ENCODE results near the gene TAF4B.
"Not testable (repeated sequence)": the region's sequence is repeated elsewhere in the genome, so short reads cannot be mapped to it uniquely, and the experiment has no call there.

TAF4B gene

DNA sequence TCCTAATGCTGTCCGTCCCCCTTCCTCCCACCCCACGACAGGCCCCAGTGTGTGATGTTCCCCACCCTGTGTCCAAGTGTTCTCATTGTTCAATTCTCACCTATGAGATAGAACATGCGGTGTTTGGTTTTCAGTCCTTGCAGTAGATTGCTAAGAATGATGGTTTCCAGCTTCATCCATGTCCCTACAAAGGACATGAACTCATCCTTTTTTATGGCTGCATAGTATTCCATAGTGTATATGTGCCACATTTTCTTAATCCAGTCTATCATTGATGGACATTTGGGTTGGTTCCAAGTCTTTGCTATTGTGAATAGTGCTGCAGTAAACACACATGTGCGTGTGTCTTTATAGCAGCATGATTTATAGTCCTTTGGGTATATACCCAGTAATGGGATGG, 12.5 kb downstream of the TAF4B start:
- H3K4me1 ChIP-seq (ENCODE audit: control insufficient read depth in 1 of 2, insufficient read depth in 2 of 2, low read length in 2 of 2): not testable (repeated sequence)

GRCh38 chr18:26242392-26242791, 16.1 kb downstream of the TAF4B start:
- not testable (repeated sequence) for H3K27ac ChIP-seq (ENCODE audit: low read length); H3K36me3 ChIP-seq (ENCODE audit: control insufficient read depth in 1 of 2, insufficient read depth in 2 of 2, low read length in 2 of 2); H3K4me3 ChIP-seq (ENCODE audit: low read depth in 1 of 2, low read length in 2 of 2); H3K27me3 ChIP-seq (ENCODE audit: low read depth, low read length); H3K4me1 ChIP-seq (ENCODE audit: control insufficient read depth in 1 of 2, insufficient read depth in 2 of 2, low read length in 2 of 2)
- H3K9me3 ChIP-seq (ENCODE audit: control insufficient read depth in 1 of 2, low read length in 2 of 2): peaks cover 0 to 15% of the 10 kb centered on the region in 2 donors

More for the DNA sequence above, 12.5 kb downstream of the TAF4B start:
- H3K9me3 ChIP-seq (ENCODE audit: control insufficient read depth in 1 of 2, low read length in 2 of 2); H3K27ac ChIP-seq (ENCODE audit: low read length); H3K36me3 ChIP-seq (ENCODE audit: control insufficient read depth in 1 of 2, insufficient read depth in 2 of 2, low read length in 2 of 2); H3K4me3 ChIP-seq (ENCODE audit: low read depth in 1 of 2, low read length in 2 of 2); H3K27me3 ChIP-seq (ENCODE audit: low read depth, low read length): not testable (repeated sequence)

DNA sequence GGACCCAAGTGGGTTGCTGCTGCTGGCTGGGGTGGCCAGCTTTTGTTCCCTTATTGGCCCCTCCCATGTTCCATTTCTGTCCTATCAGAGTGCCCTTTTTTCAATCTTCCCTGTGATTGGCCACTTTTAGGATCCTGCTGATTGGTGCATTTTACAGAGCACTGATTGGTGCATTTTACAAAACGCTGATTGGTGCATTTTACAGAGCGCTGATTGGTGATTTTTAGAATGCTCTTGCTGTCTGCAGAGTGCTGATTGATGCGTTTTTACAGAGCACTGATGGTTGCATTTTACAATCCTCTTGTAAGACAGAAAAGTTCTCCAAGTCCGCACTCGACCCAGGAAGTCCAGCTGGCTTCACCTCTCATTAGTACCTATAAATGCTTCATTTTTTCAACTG, 19.2 kb downstream of the TAF4B start:
- not testable (repeated sequence) for H3K4me3 ChIP-seq (ENCODE audit: low read depth in 1 of 2, low read length in 2 of 2); H3K27ac ChIP-seq (ENCODE audit: low read length); H3K27me3 ChIP-seq (ENCODE audit: low read depth, low read length); H3K4me1 ChIP-seq (ENCODE audit: control insufficient read depth in 1 of 2, insufficient read depth in 2 of 2, low read length in 2 of 2); H3K36me3 ChIP-seq (ENCODE audit: control insufficient read depth in 1 of 2, insufficient read depth in 2 of 2, low read length in 2 of 2)
- H3K9me3 ChIP-seq (ENCODE audit: control insufficient read depth in 1 of 2, low read length in 2 of 2): peaks cover 0 to 15% of the 10 kb centered on the region in 2 donors

DNA sequence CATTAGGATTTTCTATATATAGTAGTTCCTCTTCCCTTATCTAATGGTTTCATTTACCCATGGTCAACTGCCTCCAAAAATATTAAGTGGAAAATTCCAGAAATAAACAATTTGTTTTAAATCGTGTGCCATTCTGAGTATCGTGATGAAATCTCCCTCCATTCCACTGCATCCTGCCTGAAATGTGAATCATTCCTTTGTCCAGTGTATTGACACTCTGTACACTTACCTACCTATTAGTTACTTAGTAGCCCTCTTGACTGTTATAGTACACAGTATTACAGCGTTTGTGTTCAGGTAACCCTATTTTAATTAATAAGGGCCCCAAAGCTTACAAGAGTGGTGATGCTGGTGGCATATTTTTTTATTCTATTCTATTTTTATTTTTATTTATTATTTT, 26.2 kb downstream of the TAF4B start:
- Histone ChIP-seq H3K36me3 (ENCODE audit: control insufficient read depth in 1 of 2, insufficient read depth in 2 of 2, low read length in 2 of 2) (no peaks in the 10 kb centered on the region), H3K27me3 (ENCODE audit: low read depth, low read length) (no peaks in the 10 kb centered on the region), H3K27ac (ENCODE audit: low read length) (no peak overlapping the region), H3K4me1 (ENCODE audit: control insufficient read depth in 1 of 2, insufficient read depth in 2 of 2, low read length in 2 of 2) (no peaks in the 10 kb centered on the region), H3K9me3 (ENCODE audit: control insufficient read depth in 1 of 2, low read length in 2 of 2) (no peaks in the 10 kb centered on the region), H3K4me3 (ENCODE audit: low read depth in 1 of 2, low read length in 2 of 2) (no peak overlapping the region)

- not testable (repeated sequence) for H3K36me3 ChIP-seq (ENCODE audit: control insufficient read depth in 1 of 2, insufficient read depth in 2 of 2, low read length in 2 of 2); H3K9me3 ChIP-seq (ENCODE audit: control insufficient read depth in 1 of 2, low read length in 2 of 2); H3K4me3 ChIP-seq (ENCODE audit: low read depth in 1 of 2, low read length in 2 of 2); H3K4me1 ChIP-seq (ENCODE audit: control insufficient read depth in 1 of 2, insufficient read depth in 2 of 2, low read length in 2 of 2); H3K27me3 ChIP-seq (ENCODE audit: low read depth, low read length); H3K27ac ChIP-seq (ENCODE audit: low read length)
Observed at GRCh38 chr18:26254808-26255207, 28.6 kb downstream of the TAF4B start.

GRCh38 chr18:26255695-26256622, 29.7 kb downstream of the TAF4B start:
- no peaks in the 10 kb centered on the region for H3K36me3 ChIP-seq (ENCODE audit: control insufficient read depth in 1 of 2, insufficient read depth in 2 of 2, low read length in 2 of 2)
- H3K4me3 ChIP-seq (ENCODE audit: low read depth in 1 of 2, low read length in 2 of 2): no peak overlapping the region
- H3K27ac ChIP-seq (ENCODE audit: low read length): no peak overlapping the region

GRCh38 chr18:26258711-26259110, 32.5 kb downstream of the TAF4B start:
- H3K4me1 ChIP-seq (ENCODE audit: control insufficient read depth in 1 of 2, insufficient read depth in 2 of 2, low read length in 2 of 2): no peaks in the 10 kb centered on the region
- H3K36me3 ChIP-seq (ENCODE audit: control insufficient read depth in 1 of 2, insufficient read depth in 2 of 2, low read length in 2 of 2): no peaks in the 10 kb centered on the region
- H3K4me3 ChIP-seq (ENCODE audit: low read depth in 1 of 2, low read length in 2 of 2): no peak overlapping the region
- H3K27ac ChIP-seq (ENCODE audit: low read length): no peak overlapping the region
- H3K9me3 ChIP-seq (ENCODE audit: control insufficient read depth in 1 of 2, low read length in 2 of 2): no peaks in the 10 kb centered on the region
- no peaks in the 10 kb centered on the region for H3K27me3 ChIP-seq (ENCODE audit: low read depth, low read length)

More at GRCh38 chr18:26255695-26256622, 29.7 kb downstream of the TAF4B start:
- Histone ChIP-seq H3K4me1 (ENCODE audit: control insufficient read depth in 1 of 2, insufficient read depth in 2 of 2, low read length in 2 of 2) (no peaks in the 10 kb centered on the region), H3K9me3 (ENCODE audit: control insufficient read depth in 1 of 2, low read length in 2 of 2) (no peaks in the 10 kb centered on the region), H3K27me3 (ENCODE audit: low read depth, low read length) (no peaks in the 10 kb centered on the region)

DNA sequence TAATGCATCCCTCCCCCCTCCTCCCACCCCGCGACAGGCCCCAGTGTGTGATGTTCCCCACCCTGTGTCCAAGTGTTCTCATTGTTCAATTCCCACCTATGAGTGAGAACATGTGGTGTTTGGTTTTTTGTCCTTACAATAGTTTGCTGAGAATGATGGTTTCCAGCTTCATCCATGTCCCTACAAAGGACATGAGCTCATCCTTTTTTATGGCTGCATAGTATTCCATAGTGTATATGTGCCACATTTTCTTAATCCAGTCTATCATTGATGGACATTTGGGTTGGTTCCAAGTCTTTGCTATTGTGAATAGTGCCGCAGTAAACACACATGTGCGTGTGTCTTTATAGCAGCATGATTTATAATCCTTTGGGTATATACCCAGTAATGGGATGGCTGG, 33.2 kb downstream of the TAF4B start:
- not testable (repeated sequence) for H3K27me3 ChIP-seq (ENCODE audit: low read depth, low read length); H3K27ac ChIP-seq (ENCODE audit: low read length); H3K4me1 ChIP-seq (ENCODE audit: control insufficient read depth in 1 of 2, insufficient read depth in 2 of 2, low read length in 2 of 2); H3K9me3 ChIP-seq (ENCODE audit: control insufficient read depth in 1 of 2, low read length in 2 of 2); H3K4me3 ChIP-seq (ENCODE audit: low read depth in 1 of 2, low read length in 2 of 2); H3K36me3 ChIP-seq (ENCODE audit: control insufficient read depth in 1 of 2, insufficient read depth in 2 of 2, low read length in 2 of 2)

DNA sequence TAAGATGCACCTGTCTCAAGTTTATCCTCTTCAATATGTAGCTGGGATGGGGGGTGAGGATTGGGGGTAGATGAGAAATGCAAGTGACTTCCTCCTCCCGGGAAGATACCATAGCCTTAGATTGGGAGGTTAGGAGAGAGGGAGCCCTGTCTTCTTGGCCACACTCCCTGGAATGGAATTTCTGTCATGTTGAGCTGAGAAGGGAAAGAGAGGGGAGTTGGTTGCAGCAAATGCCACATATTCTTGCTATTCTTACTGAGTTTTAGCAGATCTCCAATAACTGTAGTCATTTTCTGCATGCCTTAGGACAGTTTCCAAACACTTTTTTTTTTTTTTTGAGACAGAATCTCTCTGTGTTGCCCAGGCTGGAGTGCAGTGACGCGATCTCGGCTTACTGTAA, 35.9 kb downstream of the TAF4B start:
- Histone ChIP-seq H3K4me1 (ENCODE audit: control insufficient read depth in 1 of 2, insufficient read depth in 2 of 2, low read length in 2 of 2) (no peaks in the 10 kb centered on the region), H3K4me3 (ENCODE audit: low read depth in 1 of 2, low read length in 2 of 2) (no peak overlapping the region), H3K27ac (ENCODE audit: low read length) (no peak overlapping the region), H3K36me3 (ENCODE audit: control insufficient read depth in 1 of 2, insufficient read depth in 2 of 2, low read length in 2 of 2) (no peaks in the 10 kb centered on the region), H3K9me3 (ENCODE audit: control insufficient read depth in 1 of 2, low read length in 2 of 2) (no peaks in the 10 kb centered on the region), H3K27me3 (ENCODE audit: low read depth, low read length) (no peaks in the 10 kb centered on the region)

- Histone ChIP-seq H3K27me3 (ENCODE audit: low read depth, low read length) (no peaks in the 10 kb centered on the region), H3K4me3 (ENCODE audit: low read depth in 1 of 2, low read length in 2 of 2) (no peak overlapping the region), H3K9me3 (ENCODE audit: control insufficient read depth in 1 of 2, low read length in 2 of 2) (no peaks in the 10 kb centered on the region), H3K4me1 (ENCODE audit: control insufficient read depth in 1 of 2, insufficient read depth in 2 of 2, low read length in 2 of 2) (no peaks in the 10 kb centered on the region), H3K27ac (ENCODE audit: low read length) (no peak overlapping the region), H3K36me3 (ENCODE audit: control insufficient read depth in 1 of 2, insufficient read depth in 2 of 2, low read length in 2 of 2) (peaks cover 0 to 8% of the 10 kb centered on the region in 2 donors)
Observed at GRCh38 chr18:26267357-26267930, 41.2 kb downstream of the TAF4B start.

DNA sequence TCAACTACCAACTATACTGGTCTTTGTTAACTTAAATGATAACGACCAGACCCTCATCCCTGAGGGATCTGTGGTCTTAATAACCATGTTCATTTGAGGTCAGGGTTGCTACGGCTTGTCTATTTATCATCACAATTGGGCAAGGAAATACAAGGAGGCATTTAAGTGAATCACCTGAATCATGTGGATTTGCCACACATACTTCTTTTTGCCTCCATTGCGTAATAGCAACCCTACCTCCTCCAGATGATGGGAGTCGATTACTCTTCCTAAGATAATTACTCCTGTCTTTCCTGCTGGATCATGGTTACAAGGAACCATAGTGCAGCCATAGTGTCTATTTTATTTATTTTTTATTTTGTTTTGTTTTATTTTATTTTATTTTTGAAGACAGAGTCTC, 42.2 kb downstream of the TAF4B start:
- no peaks in the 10 kb centered on the region for H3K27me3 ChIP-seq (ENCODE audit: low read depth, low read length)
- H3K4me3 ChIP-seq (ENCODE audit: low read depth in 1 of 2, low read length in 2 of 2): no peak overlapping the region

More for the DNA sequence above, 42.2 kb downstream of the TAF4B start:
- H3K4me1 ChIP-seq (ENCODE audit: control insufficient read depth in 1 of 2, insufficient read depth in 2 of 2, low read length in 2 of 2): no peaks in the 10 kb centered on the region
- no peaks in the 10 kb centered on the region for H3K9me3 ChIP-seq (ENCODE audit: control insufficient read depth in 1 of 2, low read length in 2 of 2)
- peaks cover 0 to 8% of the 10 kb centered on the region in 2 donors for H3K36me3 ChIP-seq (ENCODE audit: control insufficient read depth in 1 of 2, insufficient read depth in 2 of 2, low read length in 2 of 2)
- no peak overlapping the region for H3K27ac ChIP-seq (ENCODE audit: low read length)
